ENCODE results near the gene GSTO2. TPM values are rescaled to one million over a fixed set of nuclear protein-coding genes. Genes with fewer than 3 reads are reported as not detected.
A peak's percentile ranks its signal among the peaks of the same experiment; 100 is the strongest.

The GSTO2 gene
- total and polyA plus RNA-seq, 4 donors, result 3.5 to 5.6 (median 4.4) TPM

GRCh38 chr10:104276192-104276591 lies 7.2 kb downstream of the GSTO2 start:
- Histone ChIP-seq H3K27me3 (ENCODE audit: control insufficient read depth, insufficient read depth, low read length) (peaks cover 18% of the 10 kb centered on the region), H3K36me3 (ENCODE audit: control insufficient read depth, insufficient read depth, low read length) (no peaks in the 10 kb centered on the region)
- no peak for DNase-seq (ENCODE audit: low read depth in 4 of 6, low spot score in 6 of 6)

DNA sequence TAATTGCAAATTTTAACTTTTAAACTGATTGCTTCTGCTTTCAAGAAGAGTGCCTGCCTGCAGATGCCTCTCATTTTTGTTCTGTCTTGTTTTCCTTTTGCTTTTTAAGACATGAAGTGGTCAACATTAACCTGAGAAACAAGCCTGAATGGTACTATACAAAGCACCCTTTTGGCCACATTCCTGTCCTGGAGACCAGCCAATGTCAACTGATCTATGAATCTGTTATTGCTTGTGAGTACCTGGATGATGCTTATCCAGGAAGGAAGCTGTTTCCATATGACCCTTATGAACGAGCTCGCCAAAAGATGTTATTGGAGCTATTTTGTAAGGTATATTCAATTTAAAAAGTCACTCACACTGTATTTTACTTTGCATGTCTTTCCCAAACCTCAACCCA lies 8.8 kb downstream of the GSTO2 start:
- Histone ChIP-seq H3K4me1 (ENCODE audit: control insufficient read depth, insufficient read depth, low read length) (peaks cover 11% of the 10 kb centered on the region), H3K9me3 (ENCODE audit: control insufficient read depth, insufficient read depth, low read length) (no peaks in the 10 kb centered on the region), H3K27ac (ENCODE audit: low read depth, low read length) (no peak overlapping the region), H3K4me3 (ENCODE audit: low read depth, low read length) (no peak overlapping the region), H3K27me3 (ENCODE audit: control insufficient read depth, insufficient read depth, low read length) (peaks cover 18% of the 10 kb centered on the region), H3K36me3 (ENCODE audit: control insufficient read depth, insufficient read depth, low read length) (no peaks in the 10 kb centered on the region)
- WGBS (ENCODE audit: insufficient coverage), result no CpG with 5 or more reads among the region's 2 CpGs
- no peak for DNase-seq (ENCODE audit: low read depth in 4 of 6, low spot score in 6 of 6)

More at GRCh38 chr10:104276192-104276591, 7.2 kb downstream of the GSTO2 start:
- WGBS (ENCODE audit: insufficient coverage), result 86% methylated on average over 1 of the region's 1 CpG
- Histone ChIP-seq H3K4me1 (ENCODE audit: control insufficient read depth, insufficient read depth, low read length) (peaks cover 11% of the 10 kb centered on the region), H3K27ac (ENCODE audit: low read depth, low read length) (no peak overlapping the region), H3K9me3 (ENCODE audit: control insufficient read depth, insufficient read depth, low read length) (no peaks in the 10 kb centered on the region), H3K4me3 (ENCODE audit: low read depth, low read length) (no peak overlapping the region)

DNA sequence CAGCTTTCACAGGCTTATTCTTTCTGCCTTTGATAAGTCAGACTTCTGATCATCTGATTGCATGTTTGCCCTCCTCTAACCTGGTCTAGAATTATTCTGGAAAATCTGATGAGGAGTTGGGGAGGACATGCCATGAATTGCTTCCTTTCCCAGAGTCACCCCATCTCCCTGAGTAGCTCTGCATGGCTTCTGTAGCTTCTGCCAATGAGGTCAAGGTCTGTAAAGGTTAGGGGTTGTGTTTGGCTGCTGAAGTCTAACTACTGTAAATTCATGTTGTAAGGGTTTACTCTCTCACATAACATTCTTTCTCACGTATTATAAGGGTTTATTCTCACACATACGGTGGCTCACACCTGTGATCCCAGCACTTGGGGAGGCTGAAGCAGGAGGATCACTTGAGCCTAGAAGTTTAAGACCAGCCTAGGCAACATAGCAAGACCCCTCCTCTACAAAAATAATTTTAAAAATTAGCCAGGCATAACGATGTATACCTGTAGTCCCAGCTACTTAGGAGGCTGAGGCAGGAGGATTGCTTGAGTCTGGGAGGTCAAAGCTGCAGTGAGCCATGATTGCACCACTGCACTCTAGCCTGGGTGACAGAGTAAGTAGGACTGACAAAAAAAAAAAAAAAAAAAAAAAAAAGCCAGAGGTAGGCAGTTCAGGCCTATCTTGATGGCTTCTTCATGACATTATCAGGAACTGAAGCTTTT lies 10.7 kb downstream of the GSTO2 start:
- no peak for DNase-seq (ENCODE audit: low read depth in 4 of 6, low spot score in 6 of 6)
- Histone ChIP-seq H3K4me3 (ENCODE audit: low read depth, low read length) (no peak overlapping the region), H3K9me3 (ENCODE audit: control insufficient read depth, insufficient read depth, low read length) (no peaks in the 10 kb centered on the region), H3K27ac (ENCODE audit: low read depth, low read length) (no peak overlapping the region), H3K4me1 (ENCODE audit: control insufficient read depth, insufficient read depth, low read length) (peaks cover 8% of the 10 kb centered on the region), H3K36me3 (ENCODE audit: control insufficient read depth, insufficient read depth, low read length) (no peaks in the 10 kb centered on the region), H3K27me3 (ENCODE audit: control insufficient read depth, insufficient read depth, low read length) (peaks cover 9% of the 10 kb centered on the region)
- no CpG with 5 or more reads among the region's 3 CpGs for WGBS (ENCODE audit: insufficient coverage)

DNA sequence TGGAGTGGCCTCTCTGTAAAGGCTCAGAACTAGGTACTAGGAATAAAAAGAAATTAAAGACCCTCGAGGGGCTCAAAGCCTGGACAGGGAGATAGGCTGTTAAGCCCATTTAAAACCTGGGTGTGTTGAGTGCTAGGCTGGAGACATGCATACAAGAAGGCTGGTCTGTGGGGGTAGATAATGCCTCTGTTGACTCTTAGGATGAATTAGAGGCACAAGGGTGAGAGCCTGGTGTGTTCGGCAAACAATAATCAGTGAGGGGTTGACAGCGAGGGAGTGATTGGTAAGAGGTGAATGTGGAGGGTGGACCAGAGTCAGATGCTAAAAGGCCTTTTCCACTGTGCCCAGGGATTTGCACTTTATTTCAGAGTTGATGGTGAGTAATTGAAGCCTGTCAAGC lies 12.7 kb downstream of the GSTO2 start:
- DNase-seq (ENCODE audit: low read depth in 4 of 6, low spot score in 6 of 6), result no peak
- no peaks in the 10 kb centered on the region for H3K36me3 ChIP-seq (ENCODE audit: control insufficient read depth, insufficient read depth, low read length)
- H3K4me3 ChIP-seq (ENCODE audit: low read depth, low read length), result no peak overlapping the region
- 81% methylated on average over 3 of the region's 3 CpGs for WGBS (ENCODE audit: insufficient coverage)
- no peak overlapping the region for H3K27ac ChIP-seq (ENCODE audit: low read depth, low read length)
- H3K4me1 ChIP-seq (ENCODE audit: control insufficient read depth, insufficient read depth, low read length), result no peaks in the 10 kb centered on the region
- no peaks in the 10 kb centered on the region for H3K9me3 ChIP-seq (ENCODE audit: control insufficient read depth, insufficient read depth, low read length)
- no peaks in the 10 kb centered on the region for H3K27me3 ChIP-seq (ENCODE audit: control insufficient read depth, insufficient read depth, low read length)

GRCh38 chr10:104284846-104285245 lies 15.9 kb downstream of the GSTO2 start:
- no peak for DNase-seq (ENCODE audit: low read depth in 4 of 6, low spot score in 6 of 6)
- Histone ChIP-seq H3K4me3 (ENCODE audit: low read depth, low read length) (no peak overlapping the region), H3K36me3 (ENCODE audit: control insufficient read depth, insufficient read depth, low read length) (no peaks in the 10 kb centered on the region), H3K27me3 (ENCODE audit: control insufficient read depth, insufficient read depth, low read length) (no peaks in the 10 kb centered on the region), H3K4me1 (ENCODE audit: control insufficient read depth, insufficient read depth, low read length) (no peaks in the 10 kb centered on the region), H3K27ac (ENCODE audit: low read depth, low read length) (no peak overlapping the region), H3K9me3 (ENCODE audit: control insufficient read depth, insufficient read depth, low read length) (no peaks in the 10 kb centered on the region)
- 78% methylated on average over 5 of the region's 7 CpGs for WGBS (ENCODE audit: insufficient coverage)

- peaks cover 8% of the 10 kb centered on the region for H3K4me1 ChIP-seq (ENCODE audit: control insufficient read depth, insufficient read depth, low read length)
- no peak overlapping the region for H3K4me3 ChIP-seq (ENCODE audit: low read depth, low read length)
- H3K27me3 ChIP-seq (ENCODE audit: control insufficient read depth, insufficient read depth, low read length), result no peaks in the 10 kb centered on the region
- no peak overlapping the region for H3K27ac ChIP-seq (ENCODE audit: low read depth, low read length)
- no peaks in the 10 kb centered on the region for H3K36me3 ChIP-seq (ENCODE audit: control insufficient read depth, insufficient read depth, low read length)
- no peak for DNase-seq (ENCODE audit: low read depth in 4 of 6, low spot score in 6 of 6)
- WGBS (ENCODE audit: insufficient coverage), result 87% methylated on average over 2 of the region's 2 CpGs
- no peaks in the 10 kb centered on the region for H3K9me3 ChIP-seq (ENCODE audit: control insufficient read depth, insufficient read depth, low read length)
Measured at GRCh38 chr10:104286939-104287338, 18.0 kb downstream of the GSTO2 start.

GRCh38 chr10:104288355-104288754 lies 19.4 kb downstream of the GSTO2 start:
- Histone ChIP-seq H3K4me1 (ENCODE audit: control insufficient read depth, insufficient read depth, low read length) (peaks cover 8% of the 10 kb centered on the region), H3K27ac (ENCODE audit: low read depth, low read length) (no peak overlapping the region), H3K9me3 (ENCODE audit: control insufficient read depth, insufficient read depth, low read length) (no peaks in the 10 kb centered on the region), H3K27me3 (ENCODE audit: control insufficient read depth, insufficient read depth, low read length) (no peaks in the 10 kb centered on the region), H3K4me3 (ENCODE audit: low read depth, low read length) (no peak overlapping the region), H3K36me3 (ENCODE audit: control insufficient read depth, insufficient read depth, low read length) (no peaks in the 10 kb centered on the region)
- DNase-seq (ENCODE audit: low read depth in 4 of 6, low spot score in 6 of 6), result no peak
- 100% methylated on average over 1 of the region's 1 CpG for WGBS (ENCODE audit: insufficient coverage)

DNA sequence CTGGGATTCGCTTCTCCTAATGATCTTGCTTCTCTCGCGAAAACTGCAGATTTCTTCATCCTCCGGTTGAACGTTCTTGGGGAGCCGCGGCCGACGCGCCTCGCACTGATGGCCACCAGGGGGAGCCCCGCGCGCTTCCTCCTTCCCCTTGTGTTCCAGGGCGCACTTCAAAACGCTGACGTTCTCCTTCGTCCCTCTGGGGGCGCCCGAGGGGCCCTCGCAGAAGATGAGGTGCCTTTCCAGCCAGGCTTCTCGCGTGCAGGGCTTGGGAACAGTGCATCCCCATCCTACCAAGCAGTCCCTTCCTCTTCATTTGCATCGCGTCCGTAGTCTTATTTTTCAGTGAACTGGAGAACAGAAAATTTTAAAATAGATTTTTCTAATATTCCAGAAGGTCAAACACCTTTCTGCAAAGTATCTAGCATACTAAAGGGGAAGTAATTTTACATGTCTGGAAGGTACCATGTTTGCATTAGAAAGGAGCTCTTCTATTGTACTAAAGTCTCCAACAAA lies 22.5 kb downstream of the GSTO2 start:
- H3K4me1 ChIP-seq (ENCODE audit: control insufficient read depth, insufficient read depth, low read length), result peaks cover 8% of the 10 kb centered on the region
- H3K9me3 ChIP-seq (ENCODE audit: control insufficient read depth, insufficient read depth, low read length), result no peaks in the 10 kb centered on the region
- H3K27me3 ChIP-seq (ENCODE audit: control insufficient read depth, insufficient read depth, low read length), result no peaks in the 10 kb centered on the region
- H3K27ac ChIP-seq (ENCODE audit: low read depth, low read length), result no peak overlapping the region
- H3K36me3 ChIP-seq (ENCODE audit: control insufficient read depth, insufficient read depth, low read length), result no peaks in the 10 kb centered on the region
- DNase-seq (ENCODE audit: low read depth in 4 of 6, low spot score in 6 of 6), result peak; percentile 60 to 97 (median 80)
- WGBS (ENCODE audit: insufficient coverage), result 0% methylated on average over 23 of the region's 26 CpGs
- no peak overlapping the region for H3K4me3 ChIP-seq (ENCODE audit: low read depth, low read length)

- no peak for DNase-seq (ENCODE audit: low read depth in 4 of 6, low spot score in 6 of 6)
- H3K36me3 ChIP-seq (ENCODE audit: control insufficient read depth, insufficient read depth, low read length), result no peaks in the 10 kb centered on the region
- H3K27me3 ChIP-seq (ENCODE audit: control insufficient read depth, insufficient read depth, low read length), result no peaks in the 10 kb centered on the region
- peaks cover 8% of the 10 kb centered on the region for H3K4me1 ChIP-seq (ENCODE audit: control insufficient read depth, insufficient read depth, low read length)
- no peak overlapping the region for H3K4me3 ChIP-seq (ENCODE audit: low read depth, low read length)
- H3K9me3 ChIP-seq (ENCODE audit: control insufficient read depth, insufficient read depth, low read length), result no peaks in the 10 kb centered on the region
- H3K27ac ChIP-seq (ENCODE audit: low read depth, low read length), result no peak overlapping the region
- WGBS (ENCODE audit: insufficient coverage), result 83% methylated on average over 1 of the region's 2 CpGs
Measured at GRCh38 chr10:104293011-104293410, 24.0 kb downstream of the GSTO2 start.

GRCh38 chr10:104293781-104294321 lies 24.9 kb downstream of the GSTO2 start:
- H3K27me3 ChIP-seq (ENCODE audit: control insufficient read depth, insufficient read depth, low read length), result no peaks in the 10 kb centered on the region
- no peak overlapping the region for H3K27ac ChIP-seq (ENCODE audit: low read depth, low read length)
- H3K9me3 ChIP-seq (ENCODE audit: control insufficient read depth, insufficient read depth, low read length), result no peaks in the 10 kb centered on the region
- H3K36me3 ChIP-seq (ENCODE audit: control insufficient read depth, insufficient read depth, low read length), result no peaks in the 10 kb centered on the region
- 100% methylated on average over 1 of the region's 5 CpGs for WGBS (ENCODE audit: insufficient coverage)
- H3K4me1 ChIP-seq (ENCODE audit: control insufficient read depth, insufficient read depth, low read length), result peaks cover 8% of the 10 kb centered on the region
- no peak for DNase-seq (ENCODE audit: low read depth in 4 of 6, low spot score in 6 of 6)
- no peak overlapping the region for H3K4me3 ChIP-seq (ENCODE audit: low read depth, low read length)
